GM19397 (cell line): ENCODE data around the gene CHST11.

ENCODE experiments used
- ATAC-seq: cut with Tn5 transposase; IDR thresholded peaks from one replicate; pipeline ENCODE4 v1.9.1; 2021; ENCODE audit warnings: mild to moderate bottlenecking, moderate library complexity; ENCODE audit not compliant: unreplicated experiment

Gene CHST11

DNA sequence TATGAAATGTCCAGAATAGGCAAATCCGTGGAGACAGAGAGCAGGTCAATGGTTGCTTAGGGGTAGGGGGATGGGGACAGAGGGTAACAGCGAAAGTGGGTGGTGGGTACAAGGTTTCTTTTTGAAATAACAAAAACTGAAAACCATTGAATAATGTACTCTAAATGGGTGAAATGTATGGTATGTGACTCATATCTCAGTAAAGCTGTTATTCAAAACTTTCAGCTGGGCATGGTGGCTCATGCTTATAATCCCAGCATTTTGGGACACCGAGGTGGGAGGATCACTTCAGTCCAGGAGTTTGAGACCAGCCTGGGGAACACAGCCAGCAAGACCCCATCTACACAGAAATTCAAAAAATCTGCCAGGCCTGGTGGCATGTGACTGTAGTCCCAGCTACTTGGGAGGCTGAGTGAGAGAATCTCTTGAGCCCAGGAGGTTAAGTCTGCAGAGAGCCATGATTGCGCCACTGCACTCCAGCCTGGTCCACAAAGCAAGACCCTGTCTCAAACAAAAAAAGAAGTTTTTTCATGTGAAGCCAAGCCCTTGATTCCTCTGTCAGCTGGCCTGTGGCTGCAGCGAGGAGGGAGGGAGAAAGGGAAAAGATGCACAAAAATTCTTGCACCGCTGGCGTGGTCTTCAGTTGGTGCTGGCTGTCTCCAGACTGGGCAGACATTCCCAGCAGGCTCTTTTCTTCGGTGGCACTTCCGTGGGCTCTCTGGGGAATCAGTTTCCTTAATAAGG is 253.1 kb downstream of the CHST11 start:
- no peak for ATAC-seq

DNA sequence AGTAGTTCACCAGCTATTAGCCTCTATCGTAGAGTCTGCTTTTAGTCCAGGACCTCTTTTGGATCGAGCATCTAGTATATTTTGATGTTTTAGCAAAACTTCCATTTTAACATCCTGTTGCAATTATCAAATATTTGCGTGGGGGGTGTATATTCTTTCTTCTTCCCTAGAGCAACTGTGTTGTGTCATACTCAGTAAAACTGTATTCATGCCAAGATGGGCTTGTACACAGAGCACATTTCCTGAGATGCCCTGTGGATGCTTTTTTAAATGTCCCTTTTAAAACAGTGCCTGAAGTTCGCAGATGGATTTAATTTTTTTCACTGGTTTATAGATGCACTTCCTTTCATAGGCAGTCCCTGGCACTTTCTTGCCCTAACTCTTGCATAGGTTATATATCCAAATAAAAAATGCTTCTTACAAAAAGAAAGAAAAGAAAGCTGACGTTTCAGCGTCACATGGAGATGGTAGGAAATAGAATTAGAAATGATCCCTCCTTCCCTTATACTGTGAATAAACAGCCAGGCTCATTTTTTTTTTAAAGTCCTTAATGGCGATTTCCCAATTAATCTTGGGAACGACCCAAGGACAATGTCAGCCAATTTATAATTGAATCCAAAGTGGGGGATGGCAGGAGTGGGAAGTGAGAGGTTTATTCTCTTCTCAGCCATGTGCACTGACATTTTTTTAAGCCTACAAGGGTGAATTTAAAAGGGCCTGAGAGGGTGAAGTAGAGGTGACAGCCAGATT is 254.4 kb downstream of the CHST11 start:
- no peak for ATAC-seq

DNA sequence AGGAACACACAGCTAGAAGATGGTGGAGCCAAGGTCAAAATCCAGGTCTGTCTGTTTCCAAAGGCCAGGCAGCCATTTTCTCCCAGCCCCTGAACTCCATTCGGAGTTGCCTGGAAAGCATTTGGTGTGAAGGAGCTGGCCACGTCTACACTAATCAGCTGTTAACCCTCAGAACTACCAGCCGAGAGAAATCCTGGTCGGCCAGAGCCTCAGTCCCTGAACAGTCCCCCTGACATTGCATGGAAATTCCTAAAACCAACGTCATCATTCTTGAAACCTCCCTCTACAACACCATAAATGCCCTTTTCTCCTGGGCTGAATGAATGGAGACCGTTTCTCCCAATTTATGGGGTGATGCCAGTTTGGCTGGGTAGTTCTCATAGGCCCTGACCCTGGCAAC is 255.7 kb downstream of the CHST11 start:
- ATAC-seq: no peak

DNA sequence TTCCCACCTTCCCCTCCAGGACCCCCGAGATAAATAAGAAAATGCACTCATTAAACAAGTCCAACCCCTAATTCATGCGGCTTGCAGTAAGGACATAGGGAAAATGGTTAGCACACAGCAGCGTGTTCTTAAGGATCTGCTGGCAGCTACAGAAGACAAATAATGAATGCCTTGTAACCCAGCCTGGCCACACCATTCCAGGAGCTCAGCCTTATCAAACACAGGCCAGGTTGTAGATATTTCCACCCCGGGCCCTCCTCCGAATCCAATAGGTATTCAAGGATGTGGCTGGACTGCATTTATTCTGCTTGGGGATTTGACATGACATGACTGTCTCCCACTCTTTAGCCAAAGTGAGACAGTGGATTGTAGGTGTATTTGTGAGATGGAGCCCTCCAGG is 256.2 kb downstream of the CHST11 start:
- ATAC-seq: no peak

DNA sequence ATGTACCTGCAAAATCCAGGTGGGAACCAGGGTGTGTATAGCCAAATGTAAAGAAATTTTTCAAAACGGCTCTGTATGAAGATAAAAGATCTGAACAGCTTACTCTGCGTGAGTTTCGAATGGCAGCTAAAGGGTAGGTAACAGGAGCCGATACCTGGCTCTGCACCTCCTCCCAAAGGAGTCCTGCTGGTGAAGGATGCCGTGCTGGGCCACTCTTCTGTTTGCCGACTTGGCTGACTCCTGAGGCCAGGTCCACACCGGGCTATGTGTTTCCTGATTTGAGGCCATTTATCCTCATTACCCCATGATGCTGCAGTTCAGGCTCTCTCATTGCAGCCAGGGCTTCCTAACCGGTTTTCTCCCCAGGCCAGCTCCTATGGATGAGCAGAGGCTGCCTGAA is 256.7 kb downstream of the CHST11 start:
- ATAC-seq: no peak

DNA sequence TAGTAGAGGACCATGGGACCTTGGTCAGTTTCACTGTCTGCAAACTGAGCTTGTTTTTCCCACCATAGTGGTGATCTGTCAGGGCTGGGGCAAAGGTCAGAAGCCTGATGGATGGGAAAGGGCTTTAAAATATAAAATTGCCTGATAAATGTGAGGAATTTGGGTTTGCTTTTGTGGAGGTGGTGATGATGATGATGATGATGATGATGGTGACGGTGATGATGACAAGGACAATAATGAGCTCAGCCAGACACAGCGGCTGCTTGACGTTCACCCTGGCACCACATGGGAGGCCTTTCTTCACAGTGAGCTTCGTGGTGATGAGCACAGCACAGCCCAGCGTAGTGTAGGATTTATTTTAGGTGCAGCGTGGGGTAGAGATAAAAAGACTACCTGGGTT is 257.6 kb downstream of the CHST11 start:
- no peak for ATAC-seq

DNA sequence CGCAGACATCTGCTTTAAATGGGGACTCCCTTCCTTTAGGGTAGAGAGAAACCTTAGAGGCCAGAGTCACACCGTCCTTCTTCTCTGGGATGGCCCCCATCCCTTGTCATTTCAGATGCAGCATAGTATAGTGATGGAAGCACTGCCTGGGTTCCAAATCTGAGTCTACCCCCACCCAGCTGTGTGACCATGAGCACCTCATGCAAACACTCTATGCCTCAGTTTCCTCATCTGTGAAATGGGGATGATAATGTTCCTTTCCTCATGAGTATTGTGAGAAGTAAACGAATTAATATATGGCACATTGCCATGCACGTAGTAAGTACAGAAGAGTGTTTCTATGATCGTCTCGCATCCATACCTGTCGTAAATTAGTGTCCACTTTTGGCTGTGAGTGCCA is 259.4 kb downstream of the CHST11 start:
- ATAC-seq: no peak

DNA sequence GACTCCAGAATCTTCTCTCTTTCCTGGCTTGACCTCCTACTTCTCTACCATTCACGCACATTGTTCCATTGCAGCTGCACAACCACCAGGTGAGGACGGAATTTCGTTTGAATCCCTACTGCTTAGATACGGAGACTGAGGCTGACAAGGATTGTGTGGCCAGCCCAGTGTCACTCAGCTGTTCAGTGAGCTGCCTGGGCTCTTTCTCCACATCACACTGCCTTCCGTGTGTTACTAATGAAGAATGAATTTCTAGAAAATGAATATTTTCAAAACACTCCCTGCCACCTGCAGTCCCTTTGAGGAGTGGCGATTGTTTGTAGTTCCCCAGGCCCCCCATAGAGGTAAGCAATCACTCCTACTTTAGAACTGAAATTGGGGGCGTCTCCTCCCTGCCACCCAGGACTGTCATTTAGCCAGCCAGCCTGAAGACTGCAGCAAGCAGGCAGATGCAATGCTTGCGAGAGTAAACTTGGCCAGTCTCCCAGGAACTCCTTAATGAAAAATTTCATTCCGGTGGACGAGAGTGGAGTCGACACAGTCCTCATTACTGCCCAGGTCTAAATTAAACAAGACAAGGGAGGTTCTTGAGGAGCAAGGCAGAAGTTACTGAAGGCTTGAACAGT is 261.7 kb downstream of the CHST11 start:
- no peak for ATAC-seq

DNA sequence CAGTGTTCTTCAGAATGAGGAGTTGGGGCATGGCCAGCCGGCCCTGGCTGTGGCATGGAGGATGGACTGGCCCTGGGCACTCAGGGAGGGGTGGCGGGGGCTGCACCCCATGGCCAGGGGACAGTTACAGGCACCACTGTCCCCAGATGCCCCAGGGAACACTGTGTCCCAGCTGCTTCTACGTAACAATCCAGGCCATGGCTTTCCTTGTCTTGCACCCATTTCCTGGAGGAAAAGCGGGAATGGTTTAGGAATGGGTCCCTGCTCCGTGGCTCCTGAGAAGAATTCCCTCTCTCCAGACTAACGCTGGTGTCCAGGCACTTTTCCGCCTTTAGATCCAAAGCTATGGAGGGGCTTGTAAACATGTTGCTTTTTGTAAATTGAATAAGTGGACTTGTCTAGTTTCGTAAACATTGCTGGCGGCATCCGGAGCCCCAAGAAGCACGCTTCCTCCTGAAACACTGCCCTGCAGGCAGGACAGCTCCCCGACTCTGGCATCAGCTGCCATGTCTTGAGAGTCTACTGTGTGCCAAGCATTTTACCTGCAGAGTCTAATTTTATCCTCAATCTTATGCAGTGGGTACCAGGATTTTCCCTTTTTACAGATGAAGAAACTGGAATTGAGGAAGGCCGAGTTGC is 263.1 kb downstream of the CHST11 start:
- no peak for ATAC-seq

DNA sequence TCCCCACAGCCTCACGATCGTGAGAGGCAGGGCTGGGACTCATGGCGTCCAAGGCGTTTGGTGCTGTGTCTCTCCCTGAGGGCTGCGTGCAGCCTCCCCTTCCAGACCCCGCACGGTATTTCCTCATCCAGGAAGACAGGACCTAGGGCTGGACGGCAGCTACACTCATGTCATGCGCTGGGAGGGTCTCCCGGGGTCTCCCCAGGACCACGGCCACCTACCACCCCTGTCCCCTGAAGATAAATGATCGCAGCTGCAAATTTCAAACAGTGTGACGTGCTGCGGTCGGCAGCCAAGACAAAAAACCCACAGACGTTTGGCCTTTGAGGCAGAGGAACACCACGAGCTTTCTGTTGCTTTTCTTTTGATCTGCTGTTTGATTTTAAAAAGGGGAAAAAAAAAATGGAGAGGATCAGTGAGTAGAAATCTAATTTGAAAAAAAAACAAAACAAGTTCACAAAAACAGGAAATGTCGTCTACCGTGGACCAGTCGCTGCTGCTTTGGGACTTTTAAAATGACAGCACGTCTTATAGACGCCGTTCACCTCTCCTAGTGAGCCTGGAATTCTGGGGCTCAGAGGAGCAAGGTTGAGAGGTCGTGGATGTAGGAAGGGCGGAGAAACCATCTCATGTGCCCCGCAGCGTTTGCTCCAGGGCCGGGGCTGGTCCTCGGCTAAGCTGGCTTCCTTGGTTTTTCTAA is 263.7 kb downstream of the CHST11 start:
- no peak for ATAC-seq

DNA sequence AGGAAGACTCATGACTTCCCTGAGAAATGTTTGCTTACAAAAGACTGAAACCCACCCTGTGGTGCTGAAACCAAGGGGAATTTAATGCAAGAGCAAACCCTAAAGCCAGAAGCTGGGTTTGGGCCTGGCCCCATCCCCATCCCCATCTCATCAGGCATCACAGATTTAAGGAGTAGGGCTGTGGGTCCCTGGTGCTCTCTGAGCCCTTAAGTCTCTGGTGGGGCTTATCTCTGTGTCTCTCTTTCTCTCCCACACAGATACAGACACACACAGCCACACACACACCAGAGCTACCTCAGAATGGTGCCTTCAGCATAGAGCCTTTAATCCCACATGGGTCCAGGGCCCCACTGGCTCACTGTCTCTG is 264.3 kb downstream of the CHST11 start:
- ATAC-seq: no peak

DNA sequence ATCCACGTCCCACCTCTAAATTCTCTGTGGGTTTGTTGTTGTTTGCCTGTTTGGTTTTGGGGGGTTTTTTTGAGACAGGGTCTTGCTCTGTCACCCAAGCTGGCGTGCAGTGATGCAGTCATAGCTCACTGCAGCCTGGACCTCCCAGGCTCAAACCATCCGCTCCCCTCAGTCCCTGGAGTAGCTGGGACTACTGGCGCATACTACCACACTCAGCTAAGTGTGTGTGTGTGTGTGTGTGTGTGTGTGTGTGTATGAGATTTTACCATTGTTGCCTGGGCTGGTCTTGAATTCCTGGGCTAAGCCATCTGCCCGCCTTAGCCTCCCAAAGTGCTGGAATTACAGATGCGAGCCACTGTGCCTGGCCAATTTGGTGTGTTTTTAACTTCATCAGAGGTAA is 265.2 kb downstream of the CHST11 start:
- ATAC-seq: no peak

DNA sequence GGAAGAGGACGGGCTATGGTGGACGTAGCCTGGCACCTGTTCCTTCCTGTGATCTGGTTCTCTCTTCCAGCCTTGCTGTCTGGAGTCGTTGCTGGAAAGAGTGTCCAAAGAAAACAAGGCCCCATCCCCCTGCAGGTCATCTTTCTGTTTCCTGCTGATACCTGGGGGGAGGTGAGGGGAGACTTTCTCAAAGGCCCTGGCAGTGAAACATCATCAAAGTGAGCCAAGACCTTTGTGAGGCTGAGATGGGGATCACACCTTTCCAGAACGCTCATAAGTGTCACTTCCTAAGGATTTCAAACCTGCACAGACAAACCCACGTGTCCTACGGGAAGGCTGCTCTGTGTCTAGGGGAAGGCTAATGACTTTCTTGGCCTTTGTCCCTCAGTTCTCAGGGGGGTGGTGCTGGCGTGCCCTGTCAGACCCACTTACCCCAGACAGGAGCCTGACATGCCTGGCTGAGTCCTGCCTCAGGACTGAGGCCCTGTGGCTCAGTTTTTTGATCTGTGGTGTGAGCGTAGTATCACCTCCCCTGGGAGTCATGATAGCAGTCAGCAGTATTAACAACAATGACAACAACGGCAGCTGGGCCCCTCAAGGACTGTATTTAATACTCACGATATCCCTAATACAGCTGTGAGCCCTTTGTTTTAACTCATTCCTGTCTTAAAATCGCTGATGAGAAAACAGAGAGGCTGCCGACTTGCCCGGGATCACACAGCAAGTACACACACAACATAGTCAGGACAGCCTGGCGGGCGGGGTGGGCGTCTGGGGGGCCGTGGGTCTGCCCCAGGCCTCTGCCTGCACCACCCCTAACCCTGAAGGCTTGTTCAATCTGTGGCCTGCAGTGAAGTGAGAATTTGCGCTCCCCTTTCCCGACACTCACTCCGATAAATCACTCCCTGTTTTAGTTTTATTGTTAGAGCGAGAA is 266.1 kb downstream of the CHST11 start:
- ATAC-seq: no peak

DNA sequence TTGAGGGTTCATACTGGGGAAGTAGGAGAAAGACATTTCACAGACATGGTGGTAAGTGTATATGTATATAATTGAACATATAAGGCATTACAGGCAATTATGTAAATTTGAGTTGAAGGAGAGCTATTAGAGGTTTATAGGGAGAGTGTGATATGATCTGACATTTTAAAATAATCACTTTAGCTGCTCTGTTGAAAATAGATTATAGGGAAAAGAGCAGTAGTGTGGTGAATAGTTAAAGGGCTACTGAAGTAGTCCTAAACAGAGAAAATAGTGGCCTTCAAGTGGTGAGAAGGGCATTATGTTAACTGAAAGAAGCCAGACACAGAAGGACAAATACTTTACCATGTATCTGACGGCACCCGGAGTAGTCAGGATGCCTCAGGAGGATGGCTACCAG is 267.1 kb downstream of the CHST11 start:
- ATAC-seq: no peak

DNA sequence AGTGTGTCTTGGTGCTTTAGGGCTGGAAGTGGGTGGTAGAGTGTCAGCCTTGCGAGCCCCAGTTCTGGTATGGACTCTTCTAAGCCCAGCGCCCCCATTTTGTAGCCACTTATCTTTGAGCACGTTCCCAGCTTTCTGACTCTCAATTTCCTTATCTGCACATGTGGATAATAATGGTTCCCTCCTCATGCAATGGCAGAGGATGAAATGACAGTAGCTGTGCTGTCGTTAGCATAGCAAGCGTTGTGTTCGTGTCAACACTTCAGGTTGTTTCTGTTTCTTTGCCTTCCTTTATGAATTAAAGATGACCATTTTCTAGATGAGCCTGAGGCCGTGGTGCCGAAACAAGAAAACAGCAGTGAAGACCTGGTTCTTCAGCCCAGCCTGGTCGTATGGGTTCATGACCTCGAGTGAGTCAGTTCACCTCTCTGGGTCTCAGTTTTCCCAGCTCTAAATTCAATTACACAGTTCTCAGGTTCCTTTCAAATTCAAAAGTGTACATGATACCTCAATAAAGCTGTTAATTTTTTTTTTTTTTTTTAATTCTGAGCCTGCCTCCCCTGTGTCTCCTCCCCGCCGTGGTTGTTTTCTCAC is 268.3 kb downstream of the CHST11 start:
- no peak for ATAC-seq

DNA sequence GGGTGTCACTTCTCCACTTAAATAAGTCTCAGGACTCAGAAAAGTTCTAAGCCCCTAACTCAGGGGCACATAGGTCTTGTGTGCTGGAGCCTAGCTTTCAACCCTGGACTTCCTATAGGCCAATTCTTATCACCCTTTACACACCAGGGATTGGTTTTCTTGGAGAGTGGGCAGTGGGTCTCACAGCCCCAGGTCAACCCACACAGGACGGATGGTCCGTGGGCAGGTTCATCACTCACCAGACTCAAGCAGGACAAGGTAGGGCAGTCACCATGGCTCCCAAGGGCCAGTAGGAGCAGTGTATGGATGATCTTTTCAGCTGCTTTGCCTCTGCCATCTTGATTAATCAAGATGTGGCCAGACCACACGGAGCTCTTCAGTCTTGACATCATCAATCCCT is 268.9 kb downstream of the CHST11 start:
- ATAC-seq: no peak

DNA sequence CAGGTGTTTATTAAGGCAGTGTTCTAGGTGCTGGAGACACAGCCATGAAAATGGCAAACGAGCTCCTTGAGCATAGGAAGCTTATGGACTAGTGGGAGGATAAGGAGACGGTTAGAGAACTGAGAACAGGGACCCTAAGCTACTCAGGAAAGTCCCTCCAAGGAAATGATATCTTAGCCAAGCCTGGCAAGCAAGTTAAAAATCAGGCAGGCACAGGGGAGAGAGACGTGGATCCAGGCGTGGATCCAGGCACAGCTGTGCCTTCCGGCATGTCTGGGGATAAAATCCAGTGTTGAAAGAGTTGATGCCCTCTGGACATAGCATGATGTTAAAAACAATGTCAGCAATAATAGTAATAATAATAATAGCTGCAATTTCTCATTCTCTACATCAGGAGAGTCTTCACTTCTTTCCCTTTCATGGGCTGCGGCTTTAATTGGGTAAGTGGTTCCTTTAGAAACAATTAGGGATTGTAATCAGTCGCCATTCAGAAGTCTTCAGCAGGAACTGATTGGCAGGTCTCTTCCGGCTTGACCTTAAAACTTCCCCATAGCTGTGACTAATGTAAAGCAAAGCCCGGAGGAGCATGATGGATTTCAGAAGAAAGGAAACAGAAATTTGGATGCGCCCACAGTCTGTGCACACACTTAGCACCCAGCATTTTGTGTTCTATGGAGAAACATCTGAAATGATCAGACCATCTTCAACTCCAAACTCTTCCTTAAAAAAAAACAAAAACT is 271.1 kb downstream of the CHST11 start:
- ATAC-seq: no peak

DNA sequence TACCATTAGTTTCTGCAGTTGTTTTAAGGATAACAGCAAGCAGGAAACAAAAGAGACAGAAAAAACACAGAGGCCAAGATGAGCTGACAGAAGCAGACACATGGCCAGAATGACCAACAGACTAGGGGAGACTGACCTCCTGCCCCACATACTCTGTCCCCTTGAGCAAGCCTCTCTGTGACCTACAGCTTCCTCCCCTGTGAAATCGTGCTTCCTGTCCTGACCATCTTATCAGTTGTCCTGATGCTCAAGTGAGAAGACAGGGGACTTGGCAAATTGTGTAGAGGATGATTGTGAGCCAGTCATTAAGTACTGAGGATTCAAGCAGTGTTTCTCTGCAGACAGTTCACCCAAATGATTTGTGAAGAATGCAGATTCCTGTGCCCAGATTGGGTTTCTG is 272.3 kb downstream of the CHST11 start:
- ATAC-seq: no peak
